K562 (cell line): ENCODE results near the gene CCL13. TPM values are rescaled to one million over a fixed set of nuclear protein-coding genes. Genes with fewer than 3 reads are reported as not detected.

Experiments
- ATAC-seq: fragments of 200-7000 bp; cut with Tn5 transposase; 3 replicates; pipeline ENCODE4 v1.9.1; 2020; ENCODE audit warnings: moderate library complexity
- BruUV-seq: library from RNA; stranded (reverse); fragments of 400-500 nt; replicated peaks from 2 replicates; lab custom pipeline; 2021; lab: Mats Ljungman, UMichigan
- CTCF ChIA-PET: fragments of 300-600 bp; formaldehyde crosslinking; extraction: SDS; loops from one replicate; lab custom pipeline; 2021; ENCODE audit warnings: low intra/inter-chr PET ratio; lab: Yijun Ruan, JAX
- POLR2A ChIA-PET: fragments of 300-600, 350-650 bp; sonication (Branson Sonifier 250); formaldehyde crosslinking; extraction: SDS; loops from one replicate; lab custom pipeline; 2021; ENCODE audit warnings: antibody characterized with exemption, inconsistent platforms; lab: Yijun Ruan, JAX
- DNase-seq, 4 experiments: peaks; one replicate each; pipeline versions ENCODE4 v3.0.0 to v3.0.0-alpha.2; 2011 to 2018; ENCODE audit warnings: low spot score in 3 of 4, mixed read lengths in 3 of 4; ENCODE audit errors: extremely low read depth in 1 of 4
- FAIRE-seq: peaks from 2 replicates; lab custom pipeline; 2011; peaks lifted over from hg19 to GRCh38; lab: Jason Lieb, UNC
- H2AFZ ChIP-seq: 2 replicates; pipeline ENCODE4 v1.6.0; 2011; ENCODE audit warnings: low read depth, low read length, control low read depth, inconsistent platforms
- H3K27ac ChIP-seq: fragments of 200-600 bp; 3 replicates; pipeline ENCODE4 v1.8.0; 2011; ENCODE audit warnings: low read depth, mild to moderate bottlenecking, control low read depth, inconsistent platforms, low read length, moderate library complexity, mixed read lengths; ENCODE audit errors: extremely low read depth
- H3K27me3 ChIP-seq, 2 experiments: fragments of 300-600 bp in 1 of 2; 2 replicates in 1 of 2; 3 replicates in 1 of 2; pipeline versions ENCODE4 v1.6.0 to v1.8.0; 2011; ENCODE audit warnings: inconsistent platforms in 2 of 2, low read length in 2 of 2, mild to moderate bottlenecking in 1 of 2, mixed read lengths in 1 of 2, moderate library complexity in 1 of 2; ENCODE audit not compliant: control insufficient read depth in 2 of 2, insufficient read depth in 2 of 2
- H3K36me3 ChIP-seq: fragments of 300-600 bp; 3 replicates; pipeline ENCODE4 v1.8.0; 2011; ENCODE audit warnings: mild to moderate bottlenecking, low read length, inconsistent platforms; ENCODE audit not compliant: control insufficient read depth, insufficient read depth
- H3K4me1 ChIP-seq, 2 experiments: fragments of 200-600 bp in 1 of 2; replicated peaks in 1 of 2; 2 replicates in 1 of 2; 3 replicates in 1 of 2; pipeline versions ENCODE4 v1.5.1 to v1.8.0; 2011; ENCODE audit warnings: inconsistent platforms in 2 of 2, low read length in 2 of 2, mild to moderate bottlenecking in 1 of 2, mixed read lengths in 1 of 2, moderate library complexity in 1 of 2; ENCODE audit not compliant: control insufficient read depth in 2 of 2, insufficient read depth in 2 of 2
- H3K4me2 ChIP-seq: 2 replicates; pipeline ENCODE4 v1.6.1; 2011; ENCODE audit warnings: low read length, control low read depth, inconsistent platforms, mixed read lengths; ENCODE audit not compliant: insufficient read depth
- H3K4me3 ChIP-seq: fragments of 200-600 bp; sonication (generic), shearing (Covaris generic); 2 replicates; pipeline ENCODE4 v1.5.1; 2016; ENCODE audit warnings: control low read depth, inconsistent platforms
- H3K79me2 ChIP-seq: fragments of 200-600 bp; 3 replicates; pipeline ENCODE4 v1.8.0; 2011; ENCODE audit warnings: low read length, inconsistent platforms; ENCODE audit not compliant: control insufficient read depth, insufficient read depth
- H3K9ac ChIP-seq, 2 experiments: 2 replicates each; pipeline versions ENCODE4 v1.6.0 to v1.6.1; 2011; ENCODE audit warnings: low read depth in 2 of 2, low read length in 2 of 2, control low read depth in 1 of 2, inconsistent platforms in 1 of 2, mild to moderate bottlenecking in 1 of 2, mixed read lengths in 1 of 2; ENCODE audit not compliant: insufficient read depth in 1 of 2
- H3K9me1 ChIP-seq: one replicate; pipeline ENCODE4 v1.6.0; 2011; ENCODE audit warnings: inconsistent platforms, mild to moderate bottlenecking, low read length, moderate library complexity; ENCODE audit not compliant: control insufficient read depth, insufficient read depth
- H3K9me3 ChIP-seq: replicated peaks from 2 replicates; pipeline ENCODE4 v1.5.1; 2011; ENCODE audit warnings: low read depth, low read length, inconsistent platforms; ENCODE audit not compliant: control insufficient read depth, insufficient read depth
- H4K20me1 ChIP-seq: replicated peaks from 2 replicates; pipeline ENCODE4 v1.6.1; 2011; ENCODE audit warnings: low read length, inconsistent platforms, mixed read lengths; ENCODE audit not compliant: control insufficient read depth, insufficient read depth
- CCNT2 ChIP-seq: IDR thresholded peaks from 2 replicates; pipeline ENCODE4 v1.6.1; 2011; ENCODE audit warnings: borderline replicate concordance, low read depth, mild to moderate bottlenecking, moderate library complexity, mixed read lengths, low read length; ENCODE audit not compliant: insufficient read length; ENCODE audit errors: extremely low read depth
- E2F5 ChIP-seq: sonication (generic); formaldehyde crosslinking; IDR thresholded peaks from 2 replicates; pipeline ENCODE4 v1.8.0; 2022; ENCODE audit warnings: mild to moderate bottlenecking, missing genetic modification reagents
- ESRRA ChIP-seq: fragments of 450-650 bp; IDR thresholded peaks from 2 replicates; pipeline ENCODE4 v1.6.1; 2014; ENCODE audit warnings: low read depth, mild to moderate bottlenecking, moderate library complexity, borderline replicate concordance
- ETS1 ChIP-seq: conservative IDR thresholded peaks from 2 replicates; pipeline ENCODE4 v1.6.1; 2011; ENCODE audit warnings: low read depth, mild to moderate bottlenecking, low read length; ENCODE audit not compliant: control insufficient read depth
- HES1 ChIP-seq: fragments of 450-650 bp; IDR thresholded peaks from 2 replicates; pipeline ENCODE4 v1.6.1; 2016; ENCODE audit warnings: low read depth, mild to moderate bottlenecking, moderate library complexity
- KDM4B ChIP-seq, 2 experiments: fragments of 450-650 bp in 1 of 2; sonication (generic) in 1 of 2; IDR thresholded peaks; 2 replicates each; pipeline ENCODE4 v1.6.1; 2016 to 2017; ENCODE audit warnings: borderline replicate concordance in 2 of 2, antibody characterized with exemption in 1 of 2, low read depth in 1 of 2, mild to moderate bottlenecking in 1 of 2
- L3MBTL2 ChIP-seq: fragments of 450-650 bp; IDR thresholded peaks from 2 replicates; pipeline ENCODE4 v1.6.1; 2016; ENCODE audit warnings: mild to moderate bottlenecking, moderate library complexity
- PHB ChIP-seq: fragments of 250-450 bp; sonication (Bioruptor Pico); IDR thresholded peaks from 2 replicates; pipeline ENCODE4 v1.5.0; 2021
- PML ChIP-seq: IDR thresholded peaks from 2 replicates; pipeline ENCODE4 v1.6.1; 2012; ENCODE audit warnings: low read length, inconsistent platforms
- POLR3G ChIP-seq: IDR thresholded peaks from 2 replicates; pipeline ENCODE4 v1.6.1; 2011; ENCODE audit not compliant: insufficient read length, insufficient replicate concordance; ENCODE audit errors: extremely low read depth
- RUNX1 ChIP-seq: sonication (generic); IDR thresholded peaks from 2 replicates; pipeline ENCODE4 v1.6.1; 2016; ENCODE audit warnings: antibody characterized with exemption, low read depth
- SP2 ChIP-seq: IDR thresholded peaks from 2 replicates; pipeline ENCODE4 v1.6.1; 2011; ENCODE audit warnings: mild to moderate bottlenecking, low read depth, low read length, moderate library complexity; ENCODE audit not compliant: poor library complexity, severe bottlenecking; ENCODE audit errors: extremely low read depth
- TCF3 ChIP-seq: sonication (generic); formaldehyde crosslinking; IDR thresholded peaks from 2 replicates; pipeline ENCODE4 v1.4.0; 2020; ENCODE audit warnings: mild to moderate bottlenecking, missing genetic modification reagents
- ZBTB11 ChIP-seq, 3 experiments: fragments of 200-800 bp in 1 of 3; fragments of 250-450 bp in 1 of 3; fragments of 450-650 bp in 1 of 3; sonication (Bioruptor Pico) in 1 of 3; sonication (Bioruptor generic) in 1 of 3; formaldehyde crosslinking in 1 of 3; IDR thresholded peaks; 2 replicates each; pipeline versions ENCODE4 v1.6.1 to v1.8.0; 2016 to 2022; ENCODE audit warnings: mild to moderate bottlenecking in 2 of 3, missing genetic modification characterization in 2 of 3, missing compliant biosample characterization in 1 of 3, moderate library complexity in 1 of 3
- ZBTB7A ChIP-seq: IDR thresholded peaks from 2 replicates; pipeline ENCODE4 v1.6.1; 2011; ENCODE audit warnings: low read depth, mild to moderate bottlenecking, low read length, moderate library complexity, borderline replicate concordance; ENCODE audit not compliant: control insufficient read depth
- ZNF121 ChIP-seq: sonication (generic); formaldehyde crosslinking; conservative IDR thresholded peaks from 2 replicates; pipeline ENCODE4 v1.8.0; 2022; ENCODE audit warnings: missing genetic modification reagents
- ZNF668 ChIP-seq: fragments of 250-450 bp; sonication (Bioruptor Pico); IDR thresholded peaks from 2 replicates; pipeline ENCODE4 v1.8.0; 2022; ENCODE audit warnings: mild to moderate bottlenecking, inconsistent platforms
- in situ Hi-C: fragments of 300-500 bp; cut with MboI; formaldehyde crosslinking; loops from 4 replicates; pipeline ENCODE4 v1.15.0; 2018; ENCODE audit warnings: inconsistent platforms, mixed read lengths
- intact Hi-C: fragments of 100-400 bp; cut with micrococcal nuclease; formaldehyde crosslinking; loops from 2 replicates; pipeline ENCODE4 v1.14.2; 2022
- polyA plus RNA-seq, 8 experiments: library from polyadenylated mRNA; depleted of rRNA in 4 of 8; stranded (reverse) in 5 of 8; unstranded in 3 of 8; fragments of >200 nt; fragmentation: Nextera tagmentation in 2 of 8; fragmentation: Illumina TruSeq in 1 of 8; extraction: Ambion mirVana in 2 of 8; extraction: Trizol in 1 of 8; gene quantifications; 2 replicates each; pipeline versions ENCODE4 v1.2.1 to v1.2.3, GENCODE V29; 2011 to 2014; ENCODE audit warnings: inconsistent platforms in 1 of 8, missing spikeins in 1 of 8
- total RNA-seq, 7 experiments: library from RNA; depleted of rRNA in 6 of 7; stranded (reverse); fragments of >200 nt in 6 of 7; fragmentation: Illumina TruSeq in 2 of 7; extraction: Trizol in 2 of 7; gene quantifications; 2 replicates each; pipeline versions ENCODE4 v1.2.1 to v1.2.3, GENCODE V29; 2011 to 2021; ENCODE audit warnings: low replicate concordance in 1 of 7

CCL13 gene
- total and polyA plus RNA-seq, 9 of the 15 experiments (the other 6 are each of a cell fraction or from before 2014, with no cell fraction given) = not detected

GRCh38 chr17:34352191-34352590, 4.1 kb upstream of the CCL13 start:
- TF ChIP-seq ESRRA = no peak
- no peak for TF ChIP-seq TCF3 (CRISPR knock-in tag)
- no peak for TF ChIP-seq ETS1
- no peak for TF ChIP-seq RUNX1
- no peak for TF ChIP-seq ZNF121 (CRISPR knock-in tag)
- TF ChIP-seq HES1 = no peak
- no peak for TF ChIP-seq PHB (CRISPR knock-in tag)
- TF ChIP-seq L3MBTL2 = no peak
- TF ChIP-seq ZBTB11 (CRISPR knock-in tag; IDR thresholded peaks at IDR 0.05) = no peak
- TF ChIP-seq ZBTB7A = no peak
- no peak for TF ChIP-seq POLR3G
- TF ChIP-seq ZNF668 (CRISPR knock-in tag) = no peak
- TF ChIP-seq SP2 = no peak
- no peak for TF ChIP-seq E2F5 (CRISPR knock-in tag)
- TF ChIP-seq CCNT2 = no peak
- TF ChIP-seq KDM4B (IDR thresholded peaks at IDR 0.05; ENCODE audit: borderline replicate concordance in 2 of 2, low read depth in 1 of 2) = no peak
- no peak for TF ChIP-seq PML

More at GRCh38 chr17:34352191-34352590, 4.1 kb upstream of the CCL13 start:
- in situ Hi-C loops = no loop called here
- no peaks in the 10 kb centered on the region; a peak in 1 of 5 replicates for H3K27me3 ChIP-seq
- no peaks in the 10 kb centered on the region for H3K9me1 ChIP-seq
- intact Hi-C loops = no loop called here
- no peak overlapping the region for H3K4me2 ChIP-seq
- H3K27ac ChIP-seq = no peak overlapping the region
- H3K9me3 ChIP-seq = no peaks in the 10 kb centered on the region
- H3K4me3 ChIP-seq = no peak overlapping the region
- H3K36me3 ChIP-seq = no peaks in the 10 kb centered on the region
- POLR2A ChIA-PET = no interaction called here
- no peaks in the 10 kb centered on the region for H3K79me2 ChIP-seq
- H2AFZ ChIP-seq = no peak overlapping the region
- no peak overlapping the region for H3K9ac ChIP-seq
- FAIRE-seq (no peak), DNase-seq (no peak), ATAC-seq (no peak)
- peaks cover 0 to 4% of the 10 kb centered on the region in 2 experiments; a peak in 2 of 5 replicates for H3K4me1 ChIP-seq
- CTCF ChIA-PET = no interaction called here
- no TSS peak for BruUV-seq
- no peaks in the 10 kb centered on the region for H4K20me1 ChIP-seq
